GM08714 (cell line): ENCODE data around the gene MYCBPAP.

Experiments
- H3K4me3 ChIP-seq: fragments of 200-500 bp; sonication (Bioruptor generic); 2 replicates; pipeline ENCODE4 v1.5.1; 2014; ENCODE audit warnings: mild to moderate bottlenecking, low read length, inconsistent platforms
- ZNF274 ChIP-seq: IDR thresholded peaks from 2 replicates; pipeline ENCODE4 v1.6.1; 2012; ENCODE audit warnings: mild to moderate bottlenecking, low read depth, low read length

The MYCBPAP gene

GRCh38 chr17:50532452-50533024 lies 24.3 kb downstream of the MYCBPAP start, which contains the start of gene EPN3:
Gene EPN3 (plus strand): TSS chr17:50532735. CDS start chr17:50536557, 3,822 bp downstream.
- no peak within 1 kb of the TSS for H3K4me3 ChIP-seq
- no peak for TF ChIP-seq ZNF274

GRCh38 chr17:50533185-50533584 lies 24.9 kb downstream of the MYCBPAP start:
- no peak overlapping the region for H3K4me3 ChIP-seq
- no peak for TF ChIP-seq ZNF274

- H3K4me3 ChIP-seq = no peak overlapping the region
- no peak for TF ChIP-seq ZNF274
These were observed 25.5 kb downstream of the MYCBPAP start for GRCh38 chr17:50533720-50534148.

- TF ChIP-seq ZNF274 = no peak
- H3K4me3 ChIP-seq = no peak overlapping the region
These were observed 26.2 kb downstream of the MYCBPAP start for GRCh38 chr17:50534222-50534978.

- no peak overlapping the region for H3K4me3 ChIP-seq
- no peak for TF ChIP-seq ZNF274
These were observed 26.7 kb downstream of the MYCBPAP start for GRCh38 chr17:50534979-50535326.

- no peak overlapping the region for H3K4me3 ChIP-seq
- TF ChIP-seq ZNF274 = no peak
These were observed 27.2 kb downstream of the MYCBPAP start for GRCh38 chr17:50535407-50535806.

GRCh38 chr17:50536683-50537646 lies 28.7 kb downstream of the MYCBPAP start:
- no peak overlapping the region for H3K4me3 ChIP-seq
- no peak for TF ChIP-seq ZNF274

GRCh38 chr17:50537721-50538548 lies 29.7 kb downstream of the MYCBPAP start:
- TF ChIP-seq ZNF274 = no peak
- H3K4me3 ChIP-seq = no peak overlapping the region

- no peak overlapping the region for H3K4me3 ChIP-seq
- TF ChIP-seq ZNF274 = no peak
These were observed 30.5 kb downstream of the MYCBPAP start for GRCh38 chr17:50538549-50539410.

GRCh38 chr17:50539762-50540559 lies 31.7 kb downstream of the MYCBPAP start:
- TF ChIP-seq ZNF274 = no peak
- H3K4me3 ChIP-seq = no peak overlapping the region

- no peak for TF ChIP-seq ZNF274
- no peak overlapping the region for H3K4me3 ChIP-seq
These were observed 32.5 kb downstream of the MYCBPAP start for GRCh38 chr17:50540560-50541401.
